ENCODE measurements around the gene TUBA1C. TPM values are rescaled to one million over a fixed set of nuclear protein-coding genes. Genes with fewer than 3 reads are reported as not detected.
"Not testable (repeated sequence)": the region's sequence is repeated elsewhere in the genome, so short reads cannot be mapped to it uniquely, and the experiment has no call there.

Gene TUBA1C
- total RNA-seq, 1 donor from 2014 or later: 129 TPM

- TF ChIP-seq, protein P1, sequence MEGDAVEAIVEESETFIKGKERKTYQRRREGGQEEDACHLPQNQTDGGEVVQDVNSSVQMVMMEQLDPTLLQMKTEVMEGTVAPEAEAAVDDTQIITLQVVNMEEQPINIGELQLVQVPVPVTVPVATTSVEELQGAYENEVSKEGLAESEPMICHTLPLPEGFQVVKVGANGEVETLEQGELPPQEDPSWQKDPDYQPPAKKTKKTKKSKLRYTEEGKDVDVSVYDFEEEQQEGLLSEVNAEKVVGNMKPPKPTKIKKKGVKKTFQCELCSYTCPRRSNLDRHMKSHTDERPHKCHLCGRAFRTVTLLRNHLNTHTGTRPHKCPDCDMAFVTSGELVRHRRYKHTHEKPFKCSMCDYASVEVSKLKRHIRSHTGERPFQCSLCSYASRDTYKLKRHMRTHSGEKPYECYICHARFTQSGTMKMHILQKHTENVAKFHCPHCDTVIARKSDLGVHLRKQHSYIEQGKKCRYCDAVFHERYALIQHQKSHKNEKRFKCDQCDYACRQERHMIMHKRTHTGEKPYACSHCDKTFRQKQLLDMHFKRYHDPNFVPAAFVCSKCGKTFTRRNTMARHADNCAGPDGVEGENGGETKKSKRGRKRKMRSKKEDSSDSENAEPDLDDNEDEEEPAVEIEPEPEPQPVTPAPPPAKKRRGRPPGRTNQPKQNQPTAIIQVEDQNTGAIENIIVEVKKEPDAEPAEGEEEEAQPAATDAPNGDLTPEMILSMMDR (IDR thresholded peaks at IDR 0.05; ENCODE audit: unreplicated experiment): no peak
- peaks cover 16% of the 10 kb centered on the region for H3K4me1 Mint-ChIP-seq (ENCODE audit: unreplicated experiment)
- no peaks in the 10 kb centered on the region for H3K9me3 Mint-ChIP-seq (ENCODE audit: unreplicated experiment)
- no peaks in the 10 kb centered on the region for H3K36me3 Mint-ChIP-seq (ENCODE audit: low read depth, unreplicated experiment)
- H3K27me3 Mint-ChIP-seq (ENCODE audit: unreplicated experiment): peaks cover 6% of the 10 kb centered on the region
- DNase-seq (ENCODE audit: low spot score): no peak
- H3K27ac Mint-ChIP-seq (ENCODE audit: unreplicated experiment): no peak overlapping the region
- no peak overlapping the region for H3K4me3 Mint-ChIP-seq (ENCODE audit: unreplicated experiment)
These were observed 28.5 kb upstream of the TUBA1C start for GRCh38 chr12:49236423-49236822.

DNA sequence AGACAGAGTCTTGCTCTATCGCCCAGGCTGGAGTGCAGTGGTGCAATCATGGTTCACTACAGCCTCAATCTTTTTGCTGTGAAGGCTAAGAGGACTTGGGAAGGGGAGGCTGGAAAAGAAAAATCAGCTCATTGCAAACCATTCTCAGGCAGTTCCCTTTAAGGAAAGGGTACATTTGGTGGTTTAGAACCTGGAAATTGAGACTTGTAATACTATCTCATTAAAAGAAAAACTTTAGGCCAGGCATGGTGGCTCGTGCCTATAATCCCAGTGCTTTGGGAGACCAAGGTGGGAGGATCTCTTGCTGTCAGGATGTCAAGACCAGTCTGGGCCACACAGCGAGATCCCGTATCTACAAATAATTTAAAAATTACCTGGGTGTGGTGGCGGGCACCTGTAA lies 21.3 kb upstream of the TUBA1C start:
- H3K27ac Mint-ChIP-seq (ENCODE audit: unreplicated experiment): no peak overlapping the region
- DNase-seq (ENCODE audit: low spot score): no peak
- H3K4me3 Mint-ChIP-seq (ENCODE audit: unreplicated experiment): no peak overlapping the region
- H3K36me3 Mint-ChIP-seq (ENCODE audit: low read depth, unreplicated experiment): no peaks in the 10 kb centered on the region
- H3K9me3 Mint-ChIP-seq (ENCODE audit: unreplicated experiment): no peaks in the 10 kb centered on the region
- TF ChIP-seq, protein P1 (IDR thresholded peaks at IDR 0.05; ENCODE audit: unreplicated experiment): no peak
- H3K27me3 Mint-ChIP-seq (ENCODE audit: unreplicated experiment): peaks cover 4% of the 10 kb centered on the region
- peaks cover 3% of the 10 kb centered on the region for H3K4me1 Mint-ChIP-seq (ENCODE audit: unreplicated experiment)

GRCh38 chr12:49244176-49244575 lies 20.7 kb upstream of the TUBA1C start:
- H3K9me3 Mint-ChIP-seq (ENCODE audit: unreplicated experiment): no peaks in the 10 kb centered on the region
- TF ChIP-seq, protein P1 (IDR thresholded peaks at IDR 0.05; ENCODE audit: unreplicated experiment): no peak
- peaks cover 4% of the 10 kb centered on the region for H3K27me3 Mint-ChIP-seq (ENCODE audit: unreplicated experiment)
- H3K4me3 Mint-ChIP-seq (ENCODE audit: unreplicated experiment): no peak overlapping the region
- H3K4me1 Mint-ChIP-seq (ENCODE audit: unreplicated experiment): peaks cover 3% of the 10 kb centered on the region
- DNase-seq (ENCODE audit: low spot score): no peak
- no peak overlapping the region for H3K27ac Mint-ChIP-seq (ENCODE audit: unreplicated experiment)
- no peaks in the 10 kb centered on the region for H3K36me3 Mint-ChIP-seq (ENCODE audit: low read depth, unreplicated experiment)

DNA sequence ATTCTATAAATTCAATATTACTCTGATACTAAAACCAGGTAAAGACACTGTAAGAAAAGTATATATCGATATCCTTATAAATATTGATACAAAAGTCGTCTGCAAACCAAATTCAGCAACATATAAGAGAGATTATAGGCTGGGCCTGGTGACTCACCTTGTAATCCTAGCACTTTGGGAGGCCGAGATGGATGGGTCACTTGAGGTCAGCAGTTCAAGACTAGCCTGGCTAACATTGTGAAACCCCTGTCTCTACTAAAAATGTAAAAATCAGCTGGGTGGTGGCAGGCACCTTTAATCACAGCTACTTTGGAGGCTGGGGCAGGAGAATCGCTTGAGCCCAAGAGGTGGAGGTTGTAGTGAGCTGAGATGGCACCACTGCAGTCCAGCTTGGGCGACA lies 13.5 kb upstream of the TUBA1C start:
- no peaks in the 10 kb centered on the region for H3K36me3 Mint-ChIP-seq (ENCODE audit: low read depth, unreplicated experiment)
- no peak for DNase-seq (ENCODE audit: low spot score)
- peaks cover 3% of the 10 kb centered on the region for H3K27me3 Mint-ChIP-seq (ENCODE audit: unreplicated experiment)
- H3K4me3 Mint-ChIP-seq (ENCODE audit: unreplicated experiment): no peak overlapping the region
- no peaks in the 10 kb centered on the region for H3K9me3 Mint-ChIP-seq (ENCODE audit: unreplicated experiment)
- TF ChIP-seq, protein P1 (IDR thresholded peaks at IDR 0.05; ENCODE audit: unreplicated experiment): no peak
- H3K4me1 Mint-ChIP-seq (ENCODE audit: unreplicated experiment): no peaks in the 10 kb centered on the region
- H3K27ac Mint-ChIP-seq (ENCODE audit: unreplicated experiment): no peak overlapping the region

DNA sequence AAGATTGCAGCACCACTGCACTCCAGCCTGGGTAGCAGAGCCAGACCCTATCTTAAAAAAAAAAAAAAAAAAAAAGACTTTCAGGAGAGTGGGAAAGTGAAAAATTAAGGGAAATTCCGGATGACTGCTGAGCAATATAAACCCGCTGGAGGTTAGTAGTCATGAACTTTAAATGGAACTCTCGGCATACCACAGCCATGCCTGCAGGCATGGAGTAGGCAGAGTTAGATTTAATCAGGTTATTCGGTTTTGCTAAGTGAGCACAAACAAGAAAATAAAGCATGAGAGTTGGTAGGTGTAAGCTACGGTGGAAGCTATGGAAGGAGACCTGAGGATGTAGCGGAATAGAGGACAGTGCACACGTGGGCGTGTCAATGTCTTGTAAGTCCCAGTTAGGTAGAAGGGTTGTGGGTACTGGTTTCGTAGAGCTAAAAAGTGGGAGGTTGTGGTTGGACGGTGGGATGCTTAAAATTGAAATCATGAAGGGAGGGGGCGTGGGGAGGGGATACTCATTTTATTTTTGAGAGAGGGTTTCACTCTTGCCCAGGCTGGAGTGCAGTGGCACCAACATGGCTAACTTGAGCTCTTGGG lies 11.8 kb upstream of the TUBA1C start:
- Mint-ChIP-seq H3K9me3 (ENCODE audit: unreplicated experiment) (no peaks in the 10 kb centered on the region), H3K27ac (ENCODE audit: unreplicated experiment) (no peak overlapping the region), H3K4me1 (ENCODE audit: unreplicated experiment) (no peaks in the 10 kb centered on the region), H3K36me3 (ENCODE audit: low read depth, unreplicated experiment) (no peaks in the 10 kb centered on the region), H3K27me3 (ENCODE audit: unreplicated experiment) (peaks cover 2% of the 10 kb centered on the region), H3K4me3 (ENCODE audit: unreplicated experiment) (no peak overlapping the region)
- no peak for DNase-seq (ENCODE audit: low spot score)
- TF ChIP-seq, protein P1 (IDR thresholded peaks at IDR 0.05; ENCODE audit: unreplicated experiment): no peak

- H3K4me3 Mint-ChIP-seq (ENCODE audit: unreplicated experiment); H3K4me1 Mint-ChIP-seq (ENCODE audit: unreplicated experiment); H3K9me3 Mint-ChIP-seq (ENCODE audit: unreplicated experiment); DNase-seq (ENCODE audit: low spot score); H3K27me3 Mint-ChIP-seq (ENCODE audit: unreplicated experiment); H3K36me3 Mint-ChIP-seq (ENCODE audit: low read depth, unreplicated experiment); H3K27ac Mint-ChIP-seq (ENCODE audit: unreplicated experiment): not testable (repeated sequence)
These were observed 9.4 kb upstream of the TUBA1C start for GRCh38 chr12:49255456-49255855.

All from endothelial cell (in vitro differentiated cells).